Activated naive CD4-positive, alpha-beta T cell treated with Interleukin-2 at 50 U/mL for 16 hours (primary cell): ENCODE results near the gene TNFRSF1A.

Source experiments
- DNase-seq: peaks from one replicate; pipeline ENCODE4 v3.0.0-alpha.2; 2020

Gene TNFRSF1A

DNA sequence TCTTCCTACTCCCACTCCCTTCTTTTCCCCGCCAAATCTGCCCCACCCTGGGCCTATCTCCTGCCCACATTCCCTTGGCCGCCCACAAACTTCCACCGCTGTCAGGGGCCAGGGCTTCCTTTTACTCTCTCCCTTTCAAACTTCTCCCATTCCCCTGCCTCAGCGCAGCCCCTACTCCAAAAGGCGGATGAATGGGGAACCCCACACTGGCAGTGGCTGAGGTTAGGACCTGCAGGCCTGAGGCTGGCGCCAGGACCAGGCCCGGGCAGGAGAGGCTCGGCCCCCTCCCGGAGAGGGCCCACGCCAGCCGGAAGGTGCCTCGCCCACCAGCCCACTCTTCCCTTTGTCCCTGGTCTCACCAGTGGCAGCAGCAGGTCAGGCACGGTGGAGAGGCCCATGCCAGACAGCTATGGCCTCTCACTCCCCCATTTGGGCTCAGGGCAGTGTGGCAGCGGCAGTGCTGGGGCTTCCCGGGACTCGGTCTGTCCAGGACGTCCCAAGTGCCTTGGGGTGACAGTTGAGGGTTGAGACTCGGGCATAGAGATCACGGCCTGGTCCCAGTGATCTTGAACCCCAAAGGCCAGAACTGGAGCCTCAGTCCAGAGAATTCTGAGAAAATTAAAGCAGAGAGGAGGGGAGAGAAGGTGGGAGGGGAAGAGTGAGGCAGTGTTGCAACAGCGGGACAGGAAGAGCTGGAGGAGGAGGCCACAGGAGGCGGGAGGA is at the start of gene TNFRSF1A:
TNFRSF1A (minus strand) TSS at position 660 of the 723 bp plus-strand sequence; CDS start at position 398, 262 bp downstream.
- DNase-seq = peak; percentile 57

GRCh38 chr12:6391013-6391412 is 49.1 kb upstream of the TNFRSF1A start:
- no peak for DNase-seq

- no peak for DNase-seq
Observed at GRCh38 chr12:6390084-6390799, 48.4 kb upstream of the TNFRSF1A start.

- no peak for DNase-seq
Observed at GRCh38 chr12:6387541-6387940, 45.7 kb upstream of the TNFRSF1A start.

DNA sequence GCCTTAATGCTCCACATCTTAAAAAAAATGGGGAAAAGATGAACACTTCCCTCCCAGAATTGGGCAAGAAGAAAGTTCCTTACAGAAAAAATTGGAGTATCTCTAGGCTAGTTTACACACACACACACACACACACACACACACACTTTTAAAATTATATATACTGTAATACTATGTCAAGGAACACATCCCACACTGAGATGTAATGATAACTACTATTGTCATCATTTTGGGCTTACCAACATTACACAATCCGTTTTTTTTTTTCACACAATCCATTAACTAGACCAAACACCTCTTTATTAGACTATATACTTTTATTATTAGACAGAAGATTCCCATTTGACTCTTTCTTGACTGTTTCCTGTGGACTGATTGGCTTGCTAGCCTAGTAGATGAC is 44.6 kb upstream of the TNFRSF1A start:
- DNase-seq = no peak

- no peak for DNase-seq
Observed at GRCh38 chr12:6386038-6386437, 44.2 kb upstream of the TNFRSF1A start.

DNA sequence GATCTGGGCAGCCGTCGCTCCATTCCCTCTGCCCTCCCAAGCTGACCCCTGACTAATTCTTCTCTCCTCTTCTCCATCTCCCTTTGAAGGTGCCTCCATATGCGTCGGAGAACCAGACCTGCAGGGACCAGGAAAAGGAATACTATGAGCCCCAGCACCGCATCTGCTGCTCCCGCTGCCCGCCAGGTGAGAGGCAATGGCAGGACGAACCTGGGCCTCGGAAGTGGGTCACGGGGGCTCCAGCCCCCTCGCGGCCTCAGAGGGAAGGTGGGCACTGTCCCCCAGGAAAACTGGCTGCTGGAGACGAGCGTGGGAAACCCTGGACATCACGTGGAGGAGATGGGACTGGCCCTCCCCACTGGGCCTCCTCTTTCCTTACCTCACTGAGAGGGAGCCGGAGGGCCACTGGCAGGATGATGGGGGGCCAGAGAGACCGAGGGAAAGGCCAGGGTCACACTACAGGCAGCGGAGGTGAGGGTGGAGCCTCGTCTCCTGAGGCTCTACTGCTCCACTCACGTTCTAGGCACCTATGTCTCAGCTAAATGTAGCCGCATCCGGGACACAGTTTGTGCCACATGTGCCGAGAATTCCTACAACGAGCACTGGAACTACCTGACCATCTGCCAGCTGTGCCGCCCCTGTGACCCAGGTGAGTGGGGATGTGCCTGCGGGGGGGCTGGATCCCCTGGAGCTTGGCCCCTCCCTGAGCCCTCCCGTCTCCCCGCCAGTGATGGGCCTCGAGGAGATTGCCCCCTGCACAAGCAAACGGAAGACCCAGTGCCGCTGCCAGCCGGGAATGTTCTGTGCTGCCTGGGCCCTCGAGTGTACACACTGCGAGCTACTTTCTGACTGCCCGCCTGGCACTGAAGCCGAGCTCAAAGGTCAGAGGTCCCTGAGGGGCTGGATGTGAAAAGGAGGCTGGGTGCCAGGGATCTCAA is 42.9 kb upstream of the TNFRSF1A start:
- DNase-seq = no peak

DNA sequence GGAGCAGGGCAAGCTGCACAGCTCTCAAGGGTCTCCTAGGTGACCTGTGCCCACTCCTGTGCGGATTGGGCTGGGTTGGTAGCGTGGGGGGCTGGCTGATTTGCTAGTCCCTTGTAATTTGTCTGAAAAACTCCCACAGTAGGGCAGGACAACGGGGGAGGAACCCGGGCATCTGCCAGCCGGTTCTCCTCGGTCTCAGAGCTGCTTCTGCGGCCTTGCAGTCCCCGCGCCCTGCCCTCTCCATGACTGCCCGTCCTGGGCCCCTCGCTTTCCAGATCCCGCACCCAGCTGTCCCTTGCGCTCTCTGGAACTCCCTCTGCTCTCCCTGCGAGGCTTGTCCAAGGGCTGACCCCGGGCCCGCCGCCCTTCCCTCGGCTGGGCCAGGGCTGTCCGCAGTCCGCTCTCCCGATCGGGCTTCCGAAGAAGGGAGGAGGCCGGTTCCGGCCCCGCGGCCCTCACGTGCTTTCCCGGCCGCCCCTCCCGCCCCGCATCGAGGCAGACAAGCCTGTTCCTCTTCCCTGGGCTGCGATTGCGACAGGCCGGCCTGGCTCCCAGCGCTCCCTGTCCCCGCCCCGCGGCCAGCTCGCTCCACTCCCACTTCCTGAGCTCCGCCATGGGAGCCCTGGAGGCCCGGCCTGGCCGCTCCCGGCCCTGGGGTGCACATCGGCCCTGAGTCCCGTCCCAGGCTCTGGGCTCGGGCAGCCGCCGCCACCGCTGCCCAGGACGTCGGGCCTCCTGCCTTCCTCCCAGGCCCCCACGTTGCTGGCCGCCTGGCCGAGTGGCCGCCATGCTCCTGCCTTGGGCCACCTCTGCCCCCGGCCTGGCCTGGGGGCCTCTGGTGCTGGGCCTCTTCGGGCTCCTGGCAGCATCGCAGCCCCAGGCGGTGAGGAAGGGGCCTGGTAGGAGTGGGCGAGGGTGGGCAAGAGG is 42.0 kb upstream of the TNFRSF1A start, which contains the start of gene LTBR:
LTBR (plus strand) TSS at position 591 of the 927 bp plus-strand sequence; CDS start at position 788, 197 bp downstream.
- no peak for DNase-seq

GRCh38 chr12:6382982-6383381 is 41.1 kb upstream of the TNFRSF1A start:
- no peak for DNase-seq

GRCh38 chr12:6382371-6382770 is 40.5 kb upstream of the TNFRSF1A start:
- no peak for DNase-seq

DNA sequence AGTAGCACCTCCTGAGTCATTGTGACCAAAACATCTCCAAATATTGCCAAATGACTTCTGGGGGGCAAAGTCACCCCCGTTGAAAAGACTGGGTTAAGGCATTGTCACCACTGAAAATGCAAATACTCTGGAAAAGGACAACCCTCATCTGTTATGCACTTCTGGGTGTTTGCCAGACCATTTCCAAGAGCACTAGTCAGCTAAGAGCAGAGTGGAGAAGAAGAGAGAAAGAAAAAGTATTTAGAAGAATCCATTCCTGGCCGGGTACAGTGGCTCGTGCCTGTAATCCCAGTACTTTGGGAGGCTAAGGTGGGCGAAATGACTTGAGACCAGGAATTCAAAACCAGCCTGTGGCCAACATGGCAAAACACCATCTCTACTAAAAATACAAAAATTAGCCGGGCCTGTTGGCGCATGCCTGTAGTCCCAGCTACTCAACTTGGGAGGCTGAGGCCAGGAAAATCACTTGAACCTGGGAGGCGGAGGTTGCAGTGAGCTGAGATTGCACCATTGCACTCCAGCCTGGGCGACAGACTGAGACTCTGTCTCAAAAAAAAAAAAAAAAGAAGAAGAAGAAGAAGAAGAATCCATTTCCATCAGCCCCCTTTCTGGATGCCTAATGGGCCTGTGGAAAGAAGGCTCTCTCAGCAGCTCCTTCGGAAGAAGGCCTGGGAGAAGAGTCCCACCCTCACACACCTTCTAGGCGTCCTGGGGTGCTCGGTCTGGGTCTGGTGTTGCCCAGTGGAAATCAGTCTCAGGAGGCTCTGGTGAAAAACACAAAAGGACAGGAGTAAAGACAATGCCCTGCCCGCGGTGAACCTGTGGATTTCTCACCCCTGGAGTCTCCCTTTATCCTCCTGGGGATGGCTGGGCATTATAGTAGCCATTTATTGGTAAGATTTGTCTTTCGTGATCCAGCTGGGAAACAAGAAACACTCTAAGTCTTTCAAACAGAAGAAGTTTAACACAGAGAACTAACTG is 38.6 kb upstream of the TNFRSF1A start:
- DNase-seq = no peak

DNA sequence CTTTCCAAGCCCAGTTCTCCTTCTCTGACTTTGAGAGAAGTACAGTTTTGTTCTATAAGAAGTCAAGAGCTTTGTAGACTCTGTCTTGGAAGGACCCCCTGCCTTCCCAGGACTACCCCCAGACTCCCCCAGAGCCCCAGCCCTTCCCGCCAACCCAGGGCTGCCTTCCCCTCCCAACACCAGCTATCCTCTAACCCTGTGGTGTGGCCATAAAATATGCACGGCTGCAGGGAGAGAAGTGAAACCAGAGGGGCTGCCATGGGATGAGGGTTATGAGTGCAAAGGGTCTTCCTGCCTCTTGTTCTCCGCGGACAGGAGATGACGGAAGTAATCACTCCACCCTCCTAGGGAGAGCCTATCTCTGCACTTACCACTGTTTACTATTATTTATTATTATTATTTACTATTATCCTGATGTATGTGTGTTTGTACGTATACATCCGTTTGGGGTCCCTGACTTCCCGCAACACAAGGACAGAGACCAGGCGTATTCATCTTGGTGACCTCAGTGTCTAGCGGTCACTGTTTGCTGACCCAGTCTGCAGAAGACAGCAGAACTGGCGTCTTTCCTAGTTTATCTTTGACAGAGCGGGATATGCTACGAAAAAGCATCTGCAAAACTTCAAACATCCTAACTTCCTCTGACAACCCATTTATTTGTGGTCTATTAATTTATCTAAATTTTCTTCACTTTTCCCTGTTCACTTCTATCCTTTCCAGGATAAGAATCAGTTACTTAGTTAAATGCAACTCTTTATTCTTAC is 37.0 kb upstream of the TNFRSF1A start:
- DNase-seq = no peak

- DNase-seq = no peak
Observed at GRCh38 chr12:6377667-6377994, 35.8 kb upstream of the TNFRSF1A start.

- no peak for DNase-seq
Observed at GRCh38 chr12:6376870-6377666, 35.2 kb upstream of the TNFRSF1A start.

DNA sequence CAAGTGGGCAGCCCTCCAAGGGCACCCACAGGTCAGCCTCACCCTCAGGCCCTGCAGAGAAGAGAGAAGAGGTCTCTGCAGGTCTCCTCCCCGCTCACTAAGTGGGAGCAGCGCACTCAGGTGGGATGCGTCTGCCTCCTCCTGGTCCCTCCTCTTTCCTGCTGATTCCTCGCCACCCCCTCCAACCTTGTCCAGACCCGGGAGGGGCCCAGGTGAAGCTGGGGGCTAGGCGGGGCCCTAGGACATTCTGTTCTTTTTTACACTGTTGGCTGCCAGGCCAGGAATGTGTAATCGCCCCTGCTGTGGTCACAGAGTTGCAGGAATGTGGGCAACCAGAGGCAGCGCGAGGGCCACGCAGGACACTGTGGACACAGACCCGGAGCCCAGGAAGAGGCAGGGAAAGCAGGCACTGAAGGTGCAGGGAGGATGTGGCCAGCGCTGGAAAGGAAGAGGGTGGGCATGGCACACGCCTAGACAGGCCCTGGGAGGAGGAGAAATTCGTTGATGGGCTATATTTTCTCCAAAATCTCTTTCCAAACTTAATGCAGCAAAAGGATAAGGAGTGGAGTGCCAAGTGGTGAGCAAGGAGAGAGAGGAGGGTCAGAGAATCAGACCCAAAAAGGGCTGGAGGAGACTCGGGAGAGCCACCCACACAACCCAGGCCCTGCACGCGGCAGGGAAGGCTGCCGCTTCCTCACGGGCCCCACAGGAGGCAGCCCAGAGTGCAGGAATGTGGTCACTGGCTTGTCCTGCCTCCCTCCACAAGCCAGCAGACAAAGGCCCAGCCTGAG is 34.4 kb upstream of the TNFRSF1A start:
- no peak for DNase-seq

- DNase-seq = no peak
Observed at GRCh38 chr12:6375269-6376078, 33.6 kb upstream of the TNFRSF1A start, which contains the start of gene SCNN1A. SCNN1A (minus strand) TSS chr12:6375563; CDS start chr12:6374783, 780 bp downstream.

GRCh38 chr12:6374786-6375160 is 32.9 kb upstream of the TNFRSF1A start:
- no peak for DNase-seq
